ENCODE measurements around the gene RAD51B.

RAD51B gene

GRCh38 chr14:68688872-68689371 is 869.3 kb downstream of the RAD51B start:
- TF ChIP-seq CTCF (IDR thresholded peaks at IDR 0.05; ENCODE audit: borderline replicate concordance, insufficient read depth, low read depth, low read length): 0 out of 2 replicates have a peak, but pooled peaks have one; percentile 8
- H3K4me3 ChIP-seq (ENCODE audit: low read depth, low read length): no peak overlapping the region

- no peak overlapping the region for H3K4me3 ChIP-seq (ENCODE audit: low read depth, low read length)
These were observed 869.9 kb downstream of the RAD51B start for GRCh38 chr14:68689511-68689910.

DNA sequence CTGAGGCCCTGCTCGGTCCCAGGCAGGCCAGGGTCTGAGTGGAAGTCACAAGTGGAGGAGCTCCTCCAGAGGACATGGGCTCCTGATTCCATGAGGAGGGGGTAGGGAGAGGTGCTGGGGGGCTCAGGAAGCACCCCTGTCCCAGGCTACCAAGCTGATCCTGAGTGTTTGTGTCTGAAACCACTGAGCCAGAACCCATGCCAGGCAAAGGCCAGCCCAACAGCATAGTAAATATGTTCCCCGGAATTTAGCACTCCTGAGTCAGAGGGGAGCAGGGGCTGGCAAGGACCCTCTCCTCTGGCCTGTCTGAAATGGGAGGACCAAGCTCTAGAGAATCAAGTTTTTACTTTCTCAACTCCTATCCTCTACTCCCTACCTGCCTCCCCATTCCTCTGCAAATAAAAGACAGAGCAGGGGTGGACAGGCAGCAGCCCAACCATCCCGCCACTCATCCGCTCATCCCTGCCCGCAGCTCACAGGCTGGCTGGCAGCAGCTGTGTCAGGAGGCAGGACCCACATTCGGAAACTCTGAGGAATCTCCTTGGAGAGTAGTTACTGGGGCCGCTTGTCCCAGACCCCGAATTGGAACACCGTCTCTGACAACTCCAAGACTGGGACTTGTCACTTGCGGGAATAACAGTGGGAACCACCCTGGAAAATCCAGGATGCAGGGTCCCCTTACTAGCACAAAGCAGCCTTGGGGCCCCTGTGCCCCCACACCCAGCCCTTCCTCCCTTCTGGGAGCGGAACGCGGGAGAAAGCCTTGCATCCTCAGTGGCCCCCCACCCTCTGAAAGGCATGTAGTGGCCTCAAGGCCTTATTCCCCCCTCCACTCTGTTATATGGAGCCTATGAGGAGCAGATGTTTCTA is 870.7 kb downstream of the RAD51B start:
- TF ChIP-seq CTCF (IDR thresholded peaks at IDR 0.05; ENCODE audit: borderline replicate concordance, insufficient read depth, low read depth, low read length): no peak
- H3K4me3 ChIP-seq (ENCODE audit: low read depth, low read length): no peak overlapping the region

More at GRCh38 chr14:68689511-68689910, 869.9 kb downstream of the RAD51B start:
- no peak for TF ChIP-seq CTCF (IDR thresholded peaks at IDR 0.05; ENCODE audit: borderline replicate concordance, insufficient read depth, low read depth, low read length)

DNA sequence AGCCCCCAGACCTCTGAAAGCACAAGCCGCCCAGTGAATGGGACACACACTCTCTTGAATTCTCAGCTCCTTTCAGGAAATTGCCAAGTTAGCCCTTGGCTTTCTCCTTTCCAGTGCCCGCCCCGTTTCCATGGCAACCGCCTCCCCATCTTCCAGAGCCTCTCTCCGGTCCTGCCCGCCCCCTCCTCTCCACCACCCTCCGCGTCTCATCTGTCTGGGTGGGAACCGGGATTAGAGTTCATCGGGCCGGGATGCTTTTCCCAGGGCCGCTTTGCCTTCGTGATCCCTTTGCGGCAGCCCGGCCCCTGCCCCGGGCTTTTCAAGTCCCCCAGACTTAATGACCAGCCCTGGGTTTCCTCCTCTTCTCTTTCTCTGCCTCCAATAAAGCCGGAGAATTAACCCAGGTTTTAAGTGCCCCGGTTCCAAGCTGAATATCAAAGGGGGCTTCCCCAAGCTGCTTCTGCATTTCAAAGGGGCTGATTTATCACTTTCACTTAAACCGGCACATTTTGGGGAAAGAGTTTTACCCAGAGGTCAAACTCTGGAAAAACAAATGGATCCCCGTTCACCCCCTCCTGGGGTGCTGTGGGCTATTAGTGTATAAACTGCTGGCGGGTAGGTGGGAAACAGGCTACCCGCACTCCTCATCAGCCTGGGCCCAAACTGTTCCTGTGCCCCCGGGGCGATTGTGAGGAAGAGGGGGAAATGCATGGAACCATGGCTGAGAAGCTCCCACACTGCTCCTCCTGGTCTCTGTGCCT is 871.6 kb downstream of the RAD51B start:
- TF ChIP-seq CTCF (IDR thresholded peaks at IDR 0.05; ENCODE audit: borderline replicate concordance, insufficient read depth, low read depth, low read length): no peak
- no peak overlapping the region for H3K4me3 ChIP-seq (ENCODE audit: low read depth, low read length)

- TF ChIP-seq CTCF (IDR thresholded peaks at IDR 0.05; ENCODE audit: borderline replicate concordance, insufficient read depth, low read depth, low read length): no peak
- H3K4me3 ChIP-seq (ENCODE audit: low read depth, low read length): no peak overlapping the region
These were observed 872.2 kb downstream of the RAD51B start for GRCh38 chr14:68691792-68692118.

- TF ChIP-seq CTCF (IDR thresholded peaks at IDR 0.05; ENCODE audit: borderline replicate concordance, insufficient read depth, low read depth, low read length): no peak
- H3K4me3 ChIP-seq (ENCODE audit: low read depth, low read length): no peak overlapping the region
These were observed 872.6 kb downstream of the RAD51B start for GRCh38 chr14:68692216-68692615.
